Superior temporal gyrus (tissue), 1 donor: ENCODE measurements around the gene KDM2B.

ENCODE experiments used
- DNase-seq: peaks from one replicate; pipeline ENCODE4 v3.0.0-alpha.2; 2016; ENCODE audit errors: extremely low spot score

KDM2B gene

GRCh38 chr12:121461048-121461447 is 119.8 kb downstream of the KDM2B start:
- DNase-seq = no peak

- no peak for DNase-seq
Observed at GRCh38 chr12:121456551-121456950, 124.3 kb downstream of the KDM2B start.

GRCh38 chr12:121455766-121456420 is 124.9 kb downstream of the KDM2B start:
- no peak for DNase-seq

- no peak for DNase-seq
Observed at GRCh38 chr12:121454921-121455320, 125.9 kb downstream of the KDM2B start.

GRCh38 chr12:121453629-121454028 is 127.2 kb downstream of the KDM2B start:
- DNase-seq = no peak

- no peak for DNase-seq
Observed at GRCh38 chr12:121452985-121453360, 127.8 kb downstream of the KDM2B start.

GRCh38 chr12:121452340-121452984 is 128.4 kb downstream of the KDM2B start:
- no peak for DNase-seq

GRCh38 chr12:121451961-121452339 is 128.9 kb downstream of the KDM2B start:
- DNase-seq = no peak

- no peak for DNase-seq
Observed at GRCh38 chr12:121448771-121449315, 132.0 kb downstream of the KDM2B start.

GRCh38 chr12:121446750-121447149 is 134.1 kb downstream of the KDM2B start:
- DNase-seq = no peak

GRCh38 chr12:121444842-121445202 is 136.0 kb downstream of the KDM2B start:
- no peak for DNase-seq

GRCh38 chr12:121443911-121444841 is 136.6 kb downstream of the KDM2B start:
- DNase-seq = peak; percentile 56

- DNase-seq = peak; percentile 93
Observed at GRCh38 chr12:121443193-121443870, 137.5 kb downstream of the KDM2B start.

- DNase-seq = no peak
Observed at GRCh38 chr12:121442028-121442948, 138.5 kb downstream of the KDM2B start.

- DNase-seq = no peak
Observed at GRCh38 chr12:121441555-121441954, 139.3 kb downstream of the KDM2B start.

GRCh38 chr12:121440768-121441167 is 140.1 kb downstream of the KDM2B start:
- no peak for DNase-seq

GRCh38 chr12:121439715-121440114 is 141.1 kb downstream of the KDM2B start:
- no peak for DNase-seq

- DNase-seq = peak; percentile 86
Observed at GRCh38 chr12:121438905-121439304, 141.9 kb downstream of the KDM2B start.

GRCh38 chr12:121436706-121437105 is 144.1 kb downstream of the KDM2B start:
- DNase-seq = no peak

- no peak for DNase-seq
Observed at GRCh38 chr12:121432740-121433480, 147.9 kb downstream of the KDM2B start.
